Astrocyte of the spinal cord (primary cell): ENCODE data around the gene PLCZ1.
"Not testable (repeated sequence)": the region's sequence is repeated elsewhere in the genome, so short reads cannot be mapped to it uniquely, and the experiment has no call there.

ENCODE experiments used
- DNase-seq: peaks from one replicate; pipeline ENCODE4 v3.0.0; 2011; ENCODE audit warnings: low read depth, low spot score
- H3K4me3 ChIP-seq: 2 replicates; pipeline ENCODE4 v1.5.1; 2011; ENCODE audit warnings: low read depth, mild to moderate bottlenecking, low read length, moderate library complexity
- CTCF ChIP-seq: IDR thresholded peaks from 2 replicates; pipeline ENCODE4 v1.5.1; 2012; ENCODE audit warnings: low read depth, mild to moderate bottlenecking, low read length, inconsistent platforms
- in situ Hi-C: cut with HindIII; loops from 2 replicates; pipeline ENCODE4 v1.10.0; 2017; ENCODE audit warnings: low sequenced_read_pairs

PLCZ1 gene, protein sequence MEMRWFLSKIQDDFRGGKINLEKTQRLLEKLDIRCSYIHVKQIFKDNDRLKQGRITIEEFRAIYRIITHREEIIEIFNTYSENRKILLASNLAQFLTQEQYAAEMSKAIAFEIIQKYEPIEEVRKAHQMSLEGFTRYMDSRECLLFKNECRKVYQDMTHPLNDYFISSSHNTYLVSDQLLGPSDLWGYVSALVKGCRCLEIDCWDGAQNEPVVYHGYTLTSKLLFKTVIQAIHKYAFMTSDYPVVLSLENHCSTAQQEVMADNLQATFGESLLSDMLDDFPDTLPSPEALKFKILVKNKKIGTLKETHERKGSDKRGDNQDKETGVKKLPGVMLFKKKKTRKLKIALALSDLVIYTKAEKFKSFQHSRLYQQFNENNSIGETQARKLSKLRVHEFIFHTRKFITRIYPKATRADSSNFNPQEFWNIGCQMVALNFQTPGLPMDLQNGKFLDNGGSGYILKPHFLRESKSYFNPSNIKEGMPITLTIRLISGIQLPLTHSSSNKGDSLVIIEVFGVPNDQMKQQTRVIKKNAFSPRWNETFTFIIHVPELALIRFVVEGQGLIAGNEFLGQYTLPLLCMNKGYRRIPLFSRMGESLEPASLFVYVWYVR

DNA sequence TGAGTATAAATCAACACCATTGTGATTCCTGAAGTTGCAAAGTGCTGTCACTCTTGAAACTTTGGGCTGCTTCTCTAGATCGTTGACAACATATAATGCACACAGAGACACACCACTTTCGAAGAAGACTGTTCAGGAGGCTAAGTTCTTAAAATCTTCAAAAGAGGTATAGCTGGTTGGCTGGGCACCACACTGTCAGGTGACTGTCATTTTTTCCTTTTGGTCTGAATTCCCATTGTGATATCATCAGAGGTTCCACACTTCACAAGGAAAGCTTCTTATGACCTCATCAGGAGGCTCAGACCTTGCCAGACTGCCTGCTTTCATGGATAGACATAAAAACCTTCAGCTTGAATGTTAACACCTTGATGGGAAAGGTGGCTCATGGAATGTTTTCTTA lies at the start of gene PLCZ1, which contains the start of gene CAPZA3:
Gene PLCZ1 (minus strand): TSS at position 194 of the 400 bp plus-strand sequence. CDS start 641 bp downstream, outside the sequence.
Gene CAPZA3 (plus strand): TSS at position 301 of the 400 bp plus-strand sequence. CDS start 150 bp downstream, outside the sequence.
- no peak for DNase-seq
- no peak for TF ChIP-seq CTCF
- H3K4me3 ChIP-seq: no peak within 1 kb of the TSS
- in situ Hi-C loops: no loop called here

DNA sequence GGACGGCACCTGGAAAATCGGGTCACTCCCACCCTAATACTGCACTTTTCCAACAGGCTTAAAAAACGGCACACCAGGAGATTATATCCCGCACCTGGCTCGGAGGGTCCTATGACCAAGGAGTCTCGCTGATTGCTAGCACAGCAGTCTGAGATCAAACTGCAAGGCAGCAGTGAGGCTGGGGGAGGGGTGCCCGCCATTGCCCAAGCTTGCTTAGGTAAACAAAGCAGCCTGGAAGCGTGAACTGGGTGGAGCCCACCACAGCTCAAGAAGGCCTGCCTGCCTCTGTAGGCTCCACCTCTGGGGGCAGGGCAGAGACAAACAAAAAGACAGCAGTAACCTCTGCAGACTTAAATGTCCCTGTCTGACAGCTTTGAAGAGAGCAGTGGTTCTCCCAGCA lies 47.7 kb upstream of the PLCZ1 start:
- DNase-seq, H3K4me3 ChIP-seq, in situ Hi-C loops: not testable (repeated sequence)

- DNase-seq: no peak
- H3K4me3 ChIP-seq: no peak overlapping the region
- in situ Hi-C loops: no loop called here
- no peak for TF ChIP-seq CTCF
Measured at GRCh38 chr12:18782827-18783226, 45.0 kb upstream of the PLCZ1 start.

- in situ Hi-C loops: not testable (repeated sequence)
Measured at GRCh38 chr12:18766479-18766878, 28.7 kb upstream of the PLCZ1 start.

GRCh38 chr12:18755341-18755740 lies 17.5 kb upstream of the PLCZ1 start:
- no peak for DNase-seq
- H3K4me3 ChIP-seq: no peak overlapping the region
- no peak for TF ChIP-seq CTCF
- in situ Hi-C loops: no loop called here

More at GRCh38 chr12:18766479-18766878, 28.7 kb upstream of the PLCZ1 start:
- DNase-seq, H3K4me3 ChIP-seq: not testable (repeated sequence)

DNA sequence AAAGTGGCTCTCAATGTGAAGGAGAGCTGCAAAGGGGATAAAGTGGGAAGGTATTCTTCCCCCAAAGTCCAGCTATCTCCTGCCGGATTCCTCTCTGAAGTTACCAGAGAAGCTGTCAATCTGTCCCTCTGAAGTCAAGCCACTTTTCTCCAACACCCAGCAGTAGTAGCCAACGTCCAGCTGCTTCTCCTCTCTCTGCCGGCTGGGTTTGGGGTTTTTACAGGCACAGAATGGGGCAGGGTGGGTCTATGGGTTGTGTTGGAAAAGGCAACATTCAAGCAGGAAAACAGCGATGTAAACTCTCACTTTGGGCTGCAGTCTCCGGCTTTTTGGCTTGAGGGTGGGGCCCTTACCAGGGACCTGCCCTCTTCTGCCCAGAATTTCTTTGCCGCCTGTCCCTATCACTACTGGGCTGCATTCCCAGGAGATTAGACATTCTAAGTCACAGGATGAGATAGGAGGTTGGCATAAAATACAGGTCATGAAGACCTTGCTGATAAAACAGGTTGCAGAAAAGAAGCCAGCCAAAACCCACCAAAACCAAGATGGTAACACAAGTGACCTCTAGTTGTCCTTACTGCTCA lies 16.4 kb upstream of the PLCZ1 start:
- no peak overlapping the region for H3K4me3 ChIP-seq
- no peak for TF ChIP-seq CTCF
- in situ Hi-C loops: no loop called here
- no peak for DNase-seq

- no peak for TF ChIP-seq CTCF
- DNase-seq: peak; percentile 23
- H3K4me3 ChIP-seq: no peak overlapping the region
- in situ Hi-C loops: no loop called here
Measured at GRCh38 chr12:18753481-18754123, 15.8 kb upstream of the PLCZ1 start.
